Activated T-cell treated with anti-CD3 and anti-CD28 coated beads, Interleukin-2, amount 50 U/mL, for 1 hour (primary cell): ENCODE results near the gene TBC1D14.
"Not testable (repeated sequence)": the region's sequence is repeated elsewhere in the genome, so short reads cannot be mapped to it uniquely, and the experiment has no call there.

Experiments used
- DNase-seq: peaks from one replicate; pipeline ENCODE4 v3.0.0-alpha.2; 2020

Gene TBC1D14

GRCh38 chr4:6977846-6978245 lies 68.2 kb downstream of the TBC1D14 start:
- DNase-seq, result not testable (repeated sequence)

GRCh38 chr4:6983544-6984142 lies 74.0 kb downstream of the TBC1D14 start:
- DNase-seq, result no peak

GRCh38 chr4:6984612-6985425 lies 75.2 kb downstream of the TBC1D14 start:
- no peak for DNase-seq

GRCh38 chr4:6986072-6986780 lies 76.6 kb downstream of the TBC1D14 start:
- DNase-seq, result no peak

GRCh38 chr4:6986781-6987587 lies 77.4 kb downstream of the TBC1D14 start:
- peak; percentile 93 for DNase-seq

DNA sequence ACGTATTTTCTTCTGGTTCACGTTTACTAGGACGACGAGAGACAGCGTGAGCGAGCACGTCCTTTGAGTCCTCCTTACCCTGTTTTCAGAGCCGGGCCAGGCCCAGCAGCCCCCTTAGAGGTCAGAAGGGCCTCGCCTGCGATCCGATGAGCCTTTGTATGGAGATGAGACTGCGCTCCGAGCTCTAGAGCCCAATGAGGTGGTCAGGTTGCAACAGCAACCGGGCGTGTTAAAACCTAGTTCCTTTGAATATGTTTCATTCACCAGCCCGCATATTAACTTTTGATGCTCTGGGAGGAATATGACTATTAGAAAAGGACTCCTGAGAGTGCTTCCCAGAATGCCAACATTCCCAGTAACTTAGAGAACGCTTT lies 77.9 kb downstream of the TBC1D14 start:
- no peak for DNase-seq

DNA sequence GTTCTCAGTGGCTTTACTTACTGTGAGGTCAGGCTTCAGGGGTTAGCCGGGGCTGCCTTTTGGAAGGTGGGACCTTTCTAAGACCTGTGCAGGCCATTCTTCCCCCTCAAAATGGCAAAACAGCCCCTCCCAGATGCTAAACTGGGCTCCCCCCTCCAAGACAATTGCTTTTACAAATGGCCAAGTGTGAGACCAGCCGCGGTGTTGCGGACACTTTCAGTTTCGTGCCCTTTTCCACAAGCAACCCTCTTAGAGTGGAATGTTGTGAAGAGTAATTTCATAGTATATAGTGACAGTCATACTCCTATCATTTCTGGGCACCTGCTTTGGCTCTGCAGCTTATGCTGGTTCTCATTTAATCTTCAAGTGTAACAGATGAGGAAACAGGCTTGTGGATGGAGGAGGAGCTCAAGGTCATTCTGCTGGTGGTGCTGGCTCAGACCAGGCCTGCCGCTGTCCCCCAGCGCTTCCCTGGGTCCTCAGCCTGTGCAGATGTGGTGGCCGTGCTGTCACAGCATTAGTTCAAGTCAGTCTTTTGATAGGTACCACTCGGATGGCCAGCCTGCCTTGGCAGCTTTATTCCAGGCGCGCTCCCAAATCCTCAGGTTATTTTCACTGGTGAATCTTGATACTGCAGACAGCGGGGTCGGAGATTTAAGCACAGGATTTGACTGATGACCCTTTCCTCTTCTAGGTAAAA lies 78.5 kb downstream of the TBC1D14 start:
- DNase-seq, result no peak

DNA sequence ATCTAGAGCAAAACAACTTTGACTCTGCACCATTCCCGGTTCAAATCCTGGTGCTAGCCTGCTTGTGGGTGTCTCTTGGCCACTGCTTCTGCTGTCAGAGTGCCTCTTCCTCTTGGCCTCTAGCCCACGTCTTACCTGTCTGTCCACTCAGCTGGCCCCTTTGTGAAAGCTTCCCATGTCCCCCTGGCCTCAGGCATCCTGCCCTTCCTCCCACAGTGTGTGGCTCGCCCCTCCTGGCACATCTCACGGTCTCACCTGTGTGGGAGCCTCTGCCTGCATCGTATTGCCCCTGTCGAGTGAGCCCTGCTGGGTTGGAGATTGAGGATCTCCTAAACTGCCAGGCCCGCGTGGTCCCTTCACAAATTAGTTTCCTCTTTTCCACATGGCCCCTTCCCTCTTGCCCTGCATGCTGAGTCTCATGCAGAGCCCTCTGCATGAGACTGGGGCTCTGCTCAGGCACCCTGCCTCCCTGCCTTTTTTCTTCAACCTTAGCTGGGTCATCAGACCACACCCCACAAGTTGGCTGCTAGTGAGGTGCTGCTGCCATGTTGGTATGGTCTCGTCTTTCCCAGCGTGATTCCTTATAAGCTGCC lies 79.8 kb downstream of the TBC1D14 start:
- DNase-seq, result no peak

GRCh38 chr4:6990661-6991060 lies 81.0 kb downstream of the TBC1D14 start:
- DNase-seq, result no peak

DNA sequence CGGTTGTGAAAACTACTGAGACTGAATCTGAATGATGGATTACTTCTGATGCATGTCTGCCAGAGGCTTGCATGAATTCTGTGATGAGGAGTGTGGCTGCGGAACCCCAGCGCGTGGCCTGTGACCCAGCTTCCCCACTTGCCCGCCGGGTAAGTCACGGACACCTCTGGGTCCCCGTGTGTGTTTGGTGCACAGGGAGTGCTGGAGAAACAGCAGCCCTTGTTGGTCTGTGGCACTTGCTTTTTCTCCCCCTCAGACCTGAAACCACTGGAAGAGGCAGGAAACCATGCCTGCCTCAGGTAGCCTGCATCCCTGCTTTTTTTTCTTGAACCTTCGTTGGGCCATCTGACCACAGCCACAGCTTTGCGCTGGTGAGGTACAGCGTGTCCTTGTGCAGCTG lies 81.6 kb downstream of the TBC1D14 start:
- DNase-seq, result no peak

- DNase-seq, result no peak
Measured at GRCh38 chr4:6991771-6992557, 82.3 kb downstream of the TBC1D14 start.

DNA sequence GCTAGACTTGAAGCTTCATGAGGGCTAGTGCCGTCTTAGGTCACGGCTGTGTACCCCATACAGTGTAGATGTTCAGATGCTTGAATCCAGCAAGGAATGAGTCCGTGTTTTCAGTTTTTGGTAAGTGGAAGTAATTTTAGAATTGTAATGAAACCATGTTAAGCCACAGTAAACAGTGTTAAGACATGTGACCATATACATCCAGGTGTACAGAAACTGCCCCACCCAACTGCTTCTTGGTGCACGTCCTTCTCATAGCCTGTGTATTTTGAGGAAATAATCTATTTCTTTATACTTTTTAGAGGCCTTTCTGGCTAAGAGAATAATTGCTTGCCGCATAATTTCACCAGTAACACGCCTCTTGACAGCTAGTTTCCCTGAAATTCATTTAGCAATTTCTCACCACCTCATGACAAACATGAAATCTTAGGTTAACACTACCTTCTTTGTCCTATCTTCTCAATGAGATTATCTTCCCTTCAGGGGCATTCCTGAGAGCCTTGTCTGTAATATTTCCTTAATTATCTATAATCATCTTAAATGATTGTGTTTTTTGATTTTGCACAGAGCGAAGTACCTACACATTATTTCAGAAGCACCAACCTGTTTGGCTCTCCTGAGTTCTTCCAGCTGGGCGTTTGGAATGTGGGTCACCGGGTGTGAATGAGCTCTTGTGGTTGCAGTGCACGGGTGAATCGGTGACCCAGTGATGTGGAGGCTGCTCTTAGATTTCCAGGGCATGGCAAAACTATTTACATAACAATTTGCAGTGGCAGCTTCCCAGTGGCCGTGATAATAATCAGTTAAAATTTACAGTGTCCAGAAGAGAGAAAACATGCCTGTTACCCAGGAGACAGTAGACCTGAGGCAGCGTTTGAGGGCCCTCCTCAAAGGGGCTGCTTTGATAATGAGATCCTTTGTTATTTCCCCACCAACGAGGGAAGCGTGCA lies 83.4 kb downstream of the TBC1D14 start:
- DNase-seq, result no peak

DNA sequence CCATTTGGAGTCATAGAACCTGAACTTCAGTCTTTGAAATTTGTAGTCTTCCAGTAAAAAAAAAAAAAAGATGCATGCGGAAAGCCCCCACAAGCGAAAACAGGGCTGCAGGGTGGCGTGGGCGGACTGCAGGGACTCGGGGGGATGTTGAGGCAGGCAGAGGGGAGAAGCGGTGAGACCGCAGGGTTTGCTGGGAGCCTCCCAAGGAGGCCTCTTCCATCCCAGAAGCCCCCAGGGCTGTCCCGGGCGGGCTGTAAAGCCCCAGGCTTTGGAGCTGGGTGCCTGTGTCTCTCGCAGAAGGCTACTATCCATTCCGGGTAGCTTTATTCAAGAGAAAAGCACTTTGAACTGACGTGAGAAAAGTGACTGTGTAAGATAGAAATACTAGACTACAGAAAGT lies 86.9 kb downstream of the TBC1D14 start:
- no peak for DNase-seq

- no peak for DNase-seq
Measured at GRCh38 chr4:6999172-7000086, 89.8 kb downstream of the TBC1D14 start.

GRCh38 chr4:7000421-7001176 lies 91.0 kb downstream of the TBC1D14 start:
- DNase-seq, result no peak

DNA sequence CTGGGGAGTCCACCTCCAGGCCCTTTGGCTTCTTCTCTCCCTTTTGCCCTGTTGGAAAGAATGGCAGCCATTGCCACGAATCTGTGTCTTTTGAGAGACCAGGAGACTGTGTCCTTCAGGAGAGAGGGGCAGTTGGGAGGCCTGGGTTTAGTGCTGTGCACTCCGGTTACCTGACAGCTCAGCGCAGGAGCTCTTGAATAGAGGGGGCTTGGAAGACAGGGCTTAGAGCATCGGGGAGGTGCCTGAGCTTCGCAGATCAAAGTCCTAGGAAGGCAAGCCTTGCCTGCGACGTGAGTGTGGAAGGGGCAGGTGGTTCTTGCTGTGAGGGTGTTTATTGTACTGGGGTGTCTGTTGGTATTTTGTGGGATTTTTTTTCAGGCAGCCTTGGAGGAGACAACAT lies 91.6 kb downstream of the TBC1D14 start:
- DNase-seq, result no peak

- no peak for DNase-seq
Measured at GRCh38 chr4:7002336-7002735, 92.7 kb downstream of the TBC1D14 start.
